GM12865 (cell line): ENCODE results near the gene MAP4K2.
"Not testable (repeated sequence)": the region's sequence is repeated elsewhere in the genome, so short reads cannot be mapped to it uniquely, and the experiment has no call there.

Experiments used
- DNase-seq: peaks from one replicate; pipeline ENCODE4 v3.0.0; 2010; ENCODE audit warnings: low read depth
- H3K4me3 ChIP-seq: 2 replicates; pipeline ENCODE4 v1.5.1; 2011; ENCODE audit warnings: mild to moderate bottlenecking, low read depth, low read length, control low read depth
- CTCF ChIP-seq: IDR thresholded peaks from 2 replicates; pipeline ENCODE4 v1.5.1; 2011; ENCODE audit warnings: low read length, control low read depth, low read depth, inconsistent platforms; ENCODE audit not compliant: insufficient read depth; ENCODE audit errors: missing control alignments

MAP4K2 gene

GRCh38 chr11:64846998-64847666 lies 44.1 kb upstream of the MAP4K2 start:
- DNase-seq, result peak; percentile 91
- TF ChIP-seq CTCF, result peak; percentile 96
- no peak overlapping the region for H3K4me3 ChIP-seq

- DNase-seq, H3K4me3 ChIP-seq: not testable (repeated sequence)
These were observed 42.7 kb upstream of the MAP4K2 start for GRCh38 chr11:64845776-64846129.

GRCh38 chr11:64845129-64845775 lies 42.2 kb upstream of the MAP4K2 start:
- no peak for DNase-seq
- TF ChIP-seq CTCF, result no peak
- peak overlapping the region; percentile 51 for H3K4me3 ChIP-seq

GRCh38 chr11:64844330-64845128 lies 41.5 kb upstream of the MAP4K2 start, which contains the start of gene CDC42BPG:
Gene CDC42BPG (minus strand): TSS chr11:64844653. CDS start chr11:64844569, 84 bp downstream.
- peak; percentile 74 for TF ChIP-seq CTCF
- peak within 1 kb of the TSS; percentile 51 for H3K4me3 ChIP-seq
- peak; percentile 75 for DNase-seq

- H3K4me3 ChIP-seq, result no peak overlapping the region; the same call in 1 of the 2 replicates
- TF ChIP-seq CTCF, result no peak
- DNase-seq, result no peak
These were observed 40.8 kb upstream of the MAP4K2 start for GRCh38 chr11:64843686-64844329.

- no peak for DNase-seq
- H3K4me3 ChIP-seq, result no peak overlapping the region
- no peak for TF ChIP-seq CTCF
These were observed 40.1 kb upstream of the MAP4K2 start for GRCh38 chr11:64842851-64843685.
